NCI-H748 treated with DMSO at 0.1 percent for 48 hours (cell line): ENCODE results near the gene VAMP2.

ENCODE experiments used
- DNase-seq: peaks from one replicate; lab custom pipeline; 2025; lab: John Stamatoyannopoulos, UW

The VAMP2 gene

GRCh38 chr17:8122924-8123694, 39.6 kb downstream of the VAMP2 start:
- DNase-seq, result no peak

DNA sequence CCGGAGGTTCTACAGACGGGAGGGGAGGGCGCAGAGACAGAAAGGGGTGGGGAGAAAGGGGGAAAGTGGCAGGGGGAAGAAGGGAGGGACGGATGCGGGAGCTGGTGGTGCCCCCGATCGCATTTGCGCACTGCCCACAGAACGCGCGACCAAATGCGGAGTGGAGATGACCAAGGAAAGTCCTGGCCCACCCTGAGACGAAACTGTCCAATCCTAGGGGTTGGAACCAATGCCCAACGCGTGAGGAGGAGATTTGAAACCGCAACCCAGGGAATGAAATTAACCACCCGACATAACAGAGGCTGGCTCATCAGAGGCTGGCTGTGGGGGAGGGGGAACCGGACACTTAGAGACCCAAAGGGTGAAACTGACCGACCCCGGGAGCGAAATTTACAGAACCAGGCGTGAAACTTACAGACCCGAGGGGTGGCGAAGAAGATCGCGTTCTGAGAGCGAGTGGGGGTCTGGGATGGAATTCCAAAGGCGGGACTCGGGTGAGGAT, 40.3 kb downstream of the VAMP2 start:
- DNase-seq, result no peak

DNA sequence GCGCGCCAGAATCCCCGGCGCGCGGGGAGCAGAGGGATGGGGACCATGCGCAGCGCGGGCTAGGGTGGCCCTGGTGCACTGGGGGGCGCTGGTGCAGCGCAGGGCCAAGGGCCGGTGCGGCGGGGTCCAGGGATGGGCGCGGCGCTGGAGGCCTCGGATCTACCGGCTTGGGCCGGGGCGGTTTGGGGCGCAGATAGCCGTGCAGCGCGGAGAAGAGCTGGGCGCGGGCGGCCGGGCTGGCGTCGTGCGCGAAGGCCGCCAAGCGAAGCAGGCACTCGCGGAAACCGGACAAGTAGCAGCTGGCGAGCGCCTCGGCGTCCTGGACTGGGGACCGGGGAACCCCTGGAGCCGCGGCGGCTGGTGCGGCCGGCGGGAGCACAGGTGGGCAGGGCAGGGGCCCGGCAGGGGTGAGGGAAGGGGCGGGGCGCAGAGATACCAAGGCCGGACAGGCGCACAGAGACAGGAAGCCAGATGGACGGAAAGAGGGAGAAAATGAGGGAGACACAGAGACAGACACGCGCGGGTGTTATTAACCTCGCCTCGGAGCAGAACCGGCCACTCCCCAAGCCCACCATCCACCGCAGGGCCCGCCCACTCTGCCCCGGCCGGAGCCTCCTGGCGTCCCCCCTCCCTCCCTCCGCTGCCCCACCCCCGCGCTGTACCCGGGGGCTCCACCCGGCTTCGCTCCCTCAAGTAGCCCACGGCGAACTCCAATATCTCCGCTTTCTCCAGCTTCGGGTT, 40.9 kb downstream of the VAMP2 start:
- peak; percentile 85 for DNase-seq

DNA sequence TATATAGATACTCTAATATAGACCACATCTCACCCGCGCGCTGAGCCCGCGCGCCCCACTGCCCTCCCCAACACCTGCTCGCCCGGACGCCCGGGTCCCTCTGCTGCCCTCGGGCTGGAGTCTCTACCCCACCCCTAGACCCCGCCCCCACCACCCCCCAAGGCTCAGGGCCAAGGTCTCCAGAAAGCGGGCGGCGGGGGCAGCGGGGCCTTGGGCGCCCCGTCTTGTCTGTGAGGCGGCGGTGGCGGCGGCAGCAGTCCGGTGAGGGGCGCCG, 41.4 kb downstream of the VAMP2 start:
- DNase-seq, result no peak

DNA sequence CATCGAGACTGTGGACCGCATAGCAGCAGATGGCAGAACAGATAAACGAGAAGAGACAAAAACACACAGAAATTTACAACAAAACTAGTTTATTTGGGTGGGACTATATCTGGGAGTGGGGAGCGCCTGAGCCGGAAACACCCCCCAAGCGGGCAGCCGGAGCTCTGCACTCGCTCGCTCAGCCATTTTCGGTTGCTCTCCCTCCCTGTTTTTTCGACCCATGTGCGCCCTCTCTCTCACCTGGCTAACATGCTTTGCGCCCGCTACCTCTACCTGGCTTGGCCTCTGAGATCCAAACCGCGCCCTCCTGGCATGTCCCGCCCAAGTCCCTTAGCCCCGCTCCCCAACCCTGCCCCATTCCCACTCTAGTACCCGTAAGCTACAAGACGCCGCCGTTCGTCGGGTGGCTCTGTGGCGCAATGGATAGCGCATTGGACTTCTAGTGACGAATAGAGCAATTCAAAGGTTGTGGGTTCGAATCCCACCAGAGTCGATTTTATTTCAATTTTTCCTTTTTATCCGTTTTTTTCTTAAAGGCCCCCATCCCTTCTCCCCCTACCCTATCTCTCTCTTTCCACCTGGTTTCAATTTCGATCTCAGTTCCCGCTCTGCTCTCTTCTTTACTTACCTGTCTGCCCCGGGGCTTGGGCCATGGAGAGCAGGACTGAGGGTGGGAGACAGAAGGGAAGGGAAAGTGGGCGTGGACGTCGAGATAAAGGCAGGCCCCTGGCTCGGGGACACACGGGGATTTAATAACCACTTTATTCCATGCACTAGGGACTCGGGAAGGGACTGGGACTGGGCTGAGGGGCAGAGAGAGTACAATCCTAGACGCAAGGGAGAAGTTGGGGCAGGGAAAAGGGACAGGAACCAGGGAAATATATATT, 42.0 kb downstream of the VAMP2 start:
- peak; percentile 91 for DNase-seq

DNA sequence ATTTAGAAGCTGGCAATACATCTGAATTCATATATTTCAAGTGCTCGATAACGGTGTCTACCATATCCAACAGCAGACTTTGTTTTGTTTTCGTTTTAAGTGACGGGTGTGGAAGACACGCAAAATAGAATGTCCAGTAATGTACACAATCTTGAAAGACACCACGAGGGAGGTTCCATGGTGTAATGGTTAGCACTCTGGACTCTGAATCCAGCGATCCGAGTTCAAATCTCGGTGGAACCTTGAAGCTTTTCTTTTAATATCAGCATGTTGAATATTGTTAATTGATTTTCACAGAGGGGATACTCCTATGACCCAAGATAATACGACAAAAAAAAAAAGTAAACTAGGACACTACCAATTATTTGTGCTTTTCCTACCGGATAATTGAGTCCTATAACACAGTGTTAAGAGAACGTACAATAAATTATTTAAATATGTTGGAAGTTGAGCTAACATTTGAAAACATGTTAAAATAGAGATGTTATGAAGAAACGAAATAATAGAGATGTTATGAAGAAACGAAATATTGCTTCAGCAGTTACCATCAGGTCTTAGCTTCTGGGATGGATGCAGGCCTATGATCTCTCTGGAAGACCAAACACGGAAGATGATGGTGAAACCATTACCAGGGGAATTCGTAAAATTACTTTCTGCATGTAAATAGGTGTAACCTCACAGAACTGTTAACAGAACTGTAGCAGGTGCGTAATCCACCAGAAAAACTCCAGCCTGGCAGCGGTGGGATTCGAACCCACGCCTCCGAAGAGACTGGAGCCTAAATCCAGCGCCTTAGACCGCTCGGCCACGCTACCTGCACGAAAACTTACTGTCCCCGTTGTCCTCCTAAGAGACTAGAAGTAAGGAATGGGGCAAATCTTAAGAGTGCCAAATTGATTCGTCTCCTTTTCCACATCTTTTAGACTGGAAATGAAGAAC, 42.9 kb downstream of the VAMP2 start:
- peak; percentile 97 for DNase-seq

DNA sequence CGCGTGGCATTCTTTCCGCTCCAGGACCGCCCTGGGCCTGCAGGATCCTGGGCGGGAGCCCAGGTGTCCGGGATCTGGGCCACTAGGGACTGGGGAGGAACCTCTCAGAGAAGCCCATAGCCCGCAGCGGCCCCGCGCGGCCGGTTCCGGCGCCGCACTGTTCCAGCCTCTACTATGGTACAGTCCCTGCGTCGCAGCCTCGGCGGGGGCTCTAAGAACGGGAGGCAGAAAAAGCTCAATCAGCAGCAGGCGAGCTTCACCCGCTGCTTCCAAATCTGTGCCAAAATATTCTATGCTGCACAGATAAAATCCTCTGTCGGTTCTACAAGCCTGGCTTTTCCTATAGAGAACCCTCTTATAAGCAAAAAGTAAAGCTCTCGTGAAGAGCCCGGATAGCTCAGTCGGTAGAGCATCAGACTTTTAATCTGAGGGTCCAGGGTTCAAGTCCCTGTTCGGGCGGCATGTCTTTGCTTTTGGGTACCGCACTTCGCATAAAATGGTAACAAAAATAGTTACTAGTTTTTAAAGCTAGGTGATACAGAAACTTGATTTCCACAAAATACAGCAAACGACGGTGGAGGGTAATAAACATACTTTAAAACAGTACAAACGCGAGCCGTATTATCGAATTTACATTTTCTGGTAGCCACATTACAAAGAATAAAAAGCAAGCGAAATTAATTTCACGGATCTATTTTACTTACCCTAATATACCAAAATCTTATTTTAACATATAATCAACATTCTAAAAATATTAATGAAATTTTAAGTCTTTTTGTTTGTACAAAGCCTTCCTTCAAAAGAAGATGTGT, 43.8 kb downstream of the VAMP2 start:
- DNase-seq, result peak; percentile 99

DNA sequence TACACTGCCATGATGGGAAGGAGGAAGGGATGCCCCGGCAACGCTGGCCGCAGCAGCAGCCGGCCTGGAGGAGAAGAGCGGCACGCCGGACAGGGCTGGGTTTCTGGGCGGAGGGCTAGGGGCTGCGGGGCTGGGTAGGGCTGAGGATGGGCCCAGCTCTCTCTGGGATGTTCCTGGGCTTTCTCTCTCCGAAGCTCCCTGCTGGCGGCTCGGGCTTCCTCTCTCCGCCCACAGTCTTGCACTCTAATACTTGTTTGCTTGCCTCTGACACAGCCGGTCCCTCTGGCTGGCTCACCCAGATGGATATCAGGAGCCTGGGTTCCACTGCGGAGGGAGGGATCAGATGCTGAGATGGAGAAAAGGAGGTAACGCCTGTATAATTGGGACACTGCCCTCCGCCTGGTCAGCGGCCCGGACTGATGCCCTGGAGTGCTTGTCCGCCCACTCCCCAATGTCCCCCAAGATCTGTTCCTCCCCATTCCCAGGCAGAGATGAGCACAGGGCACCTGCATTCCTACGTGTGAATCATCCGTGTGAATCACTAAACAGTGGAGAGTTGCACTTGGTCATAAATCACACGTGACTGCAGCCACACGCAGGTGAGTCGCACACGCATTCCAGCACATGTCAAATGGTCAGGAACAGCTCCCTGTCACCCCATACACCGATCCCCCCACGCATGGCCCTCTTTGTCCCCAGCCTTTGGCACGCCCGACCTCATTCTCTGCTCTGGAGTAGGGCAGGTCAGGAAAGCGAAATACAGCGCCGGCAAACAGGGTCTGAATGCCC, 44.6 kb downstream of the VAMP2 start, which contains the start of gene ALOXE3:
TSS of gene ALOXE3 (minus strand) at position 535 of the 789 bp plus-strand sequence. CDS start at position 11, 524 bp downstream.
- no peak for DNase-seq

DNA sequence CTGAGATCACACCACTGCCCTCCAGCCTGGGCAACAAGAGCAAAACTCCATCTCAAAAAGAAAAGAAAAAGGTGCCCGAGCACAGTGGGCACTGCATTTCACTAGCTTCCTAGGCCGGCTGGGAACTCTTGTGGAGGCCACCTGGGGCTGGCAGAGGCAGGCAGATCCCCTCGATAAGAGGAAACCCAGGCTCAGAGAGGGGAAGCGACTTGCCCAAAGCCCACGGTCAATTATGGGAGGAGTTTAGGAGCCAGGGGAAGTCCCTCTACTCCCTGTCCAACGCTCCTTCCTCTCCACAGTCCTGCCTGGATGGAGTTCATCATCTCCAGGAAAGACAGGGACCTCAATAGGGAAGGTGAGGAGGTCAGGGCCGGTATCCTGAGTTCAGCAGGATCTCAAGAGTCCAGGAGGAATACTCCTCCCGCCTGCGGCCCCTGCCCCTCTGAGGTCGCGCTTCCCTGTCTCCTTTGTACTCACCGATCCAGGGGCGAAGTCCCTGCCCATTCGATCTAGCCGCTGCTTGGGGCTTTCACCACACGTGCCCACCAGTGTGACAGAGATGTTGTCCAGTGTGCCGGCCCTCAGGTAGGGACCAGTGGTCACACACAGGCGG, 45.3 kb downstream of the VAMP2 start:
- DNase-seq, result no peak

DNA sequence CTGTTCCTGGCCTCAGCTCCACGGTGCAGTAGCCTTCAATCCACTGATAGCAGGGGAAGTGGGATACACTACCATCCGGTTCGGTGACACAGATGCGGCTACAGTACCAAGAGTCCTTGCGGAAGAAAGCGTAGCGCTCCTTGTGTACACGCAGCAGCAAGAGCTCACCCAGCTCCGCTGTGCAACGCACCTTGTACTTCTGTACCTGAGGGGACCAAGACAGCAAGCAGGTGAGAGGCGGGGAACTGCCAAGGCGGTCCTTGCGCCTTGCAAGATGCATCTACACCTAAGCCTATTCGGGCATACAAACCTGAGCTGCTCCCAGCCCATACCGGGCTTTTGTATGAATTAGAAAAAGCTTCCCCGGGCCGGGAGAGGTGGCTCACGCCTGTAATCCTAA, 46.0 kb downstream of the VAMP2 start:
- DNase-seq, result no peak

- no peak for DNase-seq
Observed at GRCh38 chr17:8110907-8111306, 51.8 kb downstream of the VAMP2 start.

DNA sequence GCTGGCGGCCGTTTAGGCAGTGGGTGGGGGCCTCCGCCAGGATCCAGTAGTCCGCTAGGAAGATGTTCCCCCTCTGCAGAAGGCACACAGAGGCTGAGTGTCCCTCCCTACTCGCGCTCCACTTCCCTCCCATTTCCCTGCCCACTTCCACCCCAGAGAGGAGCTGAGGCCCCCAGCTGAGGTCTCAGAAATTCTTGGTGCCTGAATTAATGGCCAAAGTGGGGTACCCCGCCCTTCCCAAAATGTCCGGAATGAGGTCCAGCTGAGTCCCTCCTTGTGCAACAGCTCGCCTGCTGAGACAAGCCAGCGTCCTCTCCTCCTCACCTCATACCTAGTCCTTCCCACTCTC, 52.3 kb downstream of the VAMP2 start:
- no peak for DNase-seq

- peak; percentile 74 for DNase-seq
Observed at GRCh38 chr17:8109661-8110455, 52.9 kb downstream of the VAMP2 start.
